HPDE6-E6E7 (cell line): Measurements from ENCODE around the gene ZNF3.

Experiments
- DNase-seq: peaks from one replicate; pipeline ENCODE4 v3.0.0; 2011; ENCODE audit warnings: missing footprints; ENCODE audit errors: extremely low spot score

ZNF3 gene

DNA sequence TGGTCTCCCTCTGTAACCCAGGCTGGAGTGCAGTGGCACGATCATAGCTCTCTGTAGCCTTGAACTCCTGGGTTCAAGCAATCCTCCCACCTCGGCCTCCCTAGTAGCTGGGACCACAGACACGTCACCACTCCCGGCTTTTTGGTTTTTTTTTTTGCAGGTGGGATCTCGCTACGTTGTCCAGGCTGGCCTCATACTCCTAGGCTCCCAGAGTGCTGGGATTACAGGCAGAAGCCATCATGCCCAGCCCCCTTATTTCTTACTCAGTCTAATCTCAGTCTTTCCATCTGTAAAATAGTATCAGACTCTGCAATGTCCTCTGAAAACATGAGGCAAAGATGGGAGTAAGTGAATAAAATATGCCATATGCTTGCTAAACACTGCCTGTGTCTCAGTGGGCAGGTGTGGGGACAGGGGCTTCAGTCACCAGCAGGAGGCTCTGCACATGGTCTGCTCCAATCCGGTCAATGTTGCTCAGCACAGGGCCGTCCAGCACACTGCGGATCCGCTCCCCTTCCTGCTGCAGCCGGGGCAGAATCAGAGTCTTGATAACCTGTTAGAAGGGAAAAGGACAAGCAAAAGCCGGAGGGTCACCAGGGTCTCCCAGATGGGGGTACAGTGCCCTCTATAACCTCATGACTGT lies 28.1 kb upstream of the ZNF3 start:
- DNase-seq: no peak

DNA sequence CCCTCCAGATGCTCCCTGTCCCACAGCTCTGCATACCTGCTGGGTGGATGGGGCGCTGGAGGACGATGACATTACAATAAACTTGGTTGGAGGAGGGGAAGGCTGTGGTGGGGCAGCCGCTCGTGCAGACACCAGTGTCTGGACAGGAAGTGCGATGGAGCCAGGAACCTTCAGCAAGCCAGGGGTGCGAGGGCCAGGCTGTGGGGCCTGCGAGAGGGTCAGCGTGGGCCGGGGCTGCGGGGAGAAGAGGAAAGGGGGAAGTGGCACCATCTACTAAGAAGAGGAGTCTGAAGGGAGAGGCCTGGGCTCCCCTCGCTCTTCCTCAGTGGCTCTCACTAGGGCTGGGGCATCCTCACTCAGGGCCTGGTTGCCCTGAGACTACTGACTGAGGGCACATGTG lies 26.4 kb upstream of the ZNF3 start:
- no peak for DNase-seq

DNA sequence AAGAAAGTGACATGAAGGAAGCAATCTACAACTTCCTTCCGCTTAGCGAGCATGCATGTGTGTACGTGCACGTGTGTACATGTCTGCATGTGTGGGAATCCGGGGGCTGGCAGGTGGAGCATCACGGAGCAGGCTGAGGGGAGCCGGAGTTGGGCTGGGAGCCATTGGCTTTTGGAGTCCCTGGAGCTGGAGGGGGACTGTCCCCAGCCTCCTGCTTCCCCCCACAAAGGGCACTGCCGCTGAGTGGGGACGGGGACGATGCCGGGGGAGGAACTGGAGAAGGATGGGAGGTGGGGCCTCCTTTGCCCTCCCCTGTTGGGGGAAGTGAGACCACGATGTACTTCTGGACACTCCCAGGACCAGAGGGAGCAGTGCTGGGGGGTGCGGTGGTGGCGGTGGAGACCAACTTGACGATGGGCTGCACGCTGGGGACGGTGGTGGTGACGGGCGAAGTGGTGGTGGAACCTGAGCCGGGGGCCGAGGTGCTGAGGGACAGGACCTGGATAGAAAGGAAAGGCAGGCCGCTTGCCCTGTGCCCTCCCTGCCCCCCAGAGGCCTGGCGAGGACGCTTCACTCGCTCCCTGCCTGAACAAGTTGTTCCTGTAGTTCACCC lies 25.7 kb upstream of the ZNF3 start:
- DNase-seq: no peak

DNA sequence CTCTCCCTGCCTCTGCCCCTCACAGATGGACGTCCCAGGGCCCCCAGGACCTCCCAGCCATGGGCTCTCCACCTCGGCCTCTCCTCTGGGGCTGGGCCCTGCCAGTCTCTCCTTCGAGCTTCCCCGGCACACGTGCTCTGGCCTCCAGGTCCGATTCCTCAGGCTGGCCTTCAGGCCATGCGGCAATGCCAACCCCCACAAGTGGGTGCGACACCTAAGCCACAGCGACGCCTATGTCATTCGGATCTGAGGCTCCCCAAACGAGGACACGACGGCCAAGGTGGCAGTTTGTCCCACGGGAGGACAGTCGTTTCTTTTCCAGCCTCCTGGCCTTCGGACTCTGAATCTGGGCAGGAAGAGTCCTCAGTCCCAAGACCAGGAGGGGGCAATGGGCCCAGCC lies 25.1 kb upstream of the ZNF3 start:
- no peak for DNase-seq

DNA sequence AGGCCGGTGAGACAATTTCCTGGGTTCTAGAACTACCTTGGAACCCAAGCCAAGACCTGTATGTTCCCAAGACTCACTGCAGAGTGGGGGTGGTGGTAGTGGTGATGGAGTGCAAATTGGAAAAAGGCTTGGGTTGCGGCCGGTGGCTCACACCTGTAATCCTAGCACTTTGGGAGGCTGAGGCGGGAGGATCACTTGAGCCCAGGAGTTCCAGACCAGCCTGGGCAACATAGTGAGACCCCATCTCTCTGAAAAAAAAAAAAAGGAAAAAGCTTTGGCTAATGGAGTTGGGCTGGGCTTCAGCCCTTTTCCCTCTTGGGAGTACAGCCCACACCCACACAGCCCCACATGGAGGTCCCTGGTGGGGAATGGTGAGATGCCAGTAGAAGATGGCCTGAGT lies 24.0 kb upstream of the ZNF3 start:
- DNase-seq: no peak

DNA sequence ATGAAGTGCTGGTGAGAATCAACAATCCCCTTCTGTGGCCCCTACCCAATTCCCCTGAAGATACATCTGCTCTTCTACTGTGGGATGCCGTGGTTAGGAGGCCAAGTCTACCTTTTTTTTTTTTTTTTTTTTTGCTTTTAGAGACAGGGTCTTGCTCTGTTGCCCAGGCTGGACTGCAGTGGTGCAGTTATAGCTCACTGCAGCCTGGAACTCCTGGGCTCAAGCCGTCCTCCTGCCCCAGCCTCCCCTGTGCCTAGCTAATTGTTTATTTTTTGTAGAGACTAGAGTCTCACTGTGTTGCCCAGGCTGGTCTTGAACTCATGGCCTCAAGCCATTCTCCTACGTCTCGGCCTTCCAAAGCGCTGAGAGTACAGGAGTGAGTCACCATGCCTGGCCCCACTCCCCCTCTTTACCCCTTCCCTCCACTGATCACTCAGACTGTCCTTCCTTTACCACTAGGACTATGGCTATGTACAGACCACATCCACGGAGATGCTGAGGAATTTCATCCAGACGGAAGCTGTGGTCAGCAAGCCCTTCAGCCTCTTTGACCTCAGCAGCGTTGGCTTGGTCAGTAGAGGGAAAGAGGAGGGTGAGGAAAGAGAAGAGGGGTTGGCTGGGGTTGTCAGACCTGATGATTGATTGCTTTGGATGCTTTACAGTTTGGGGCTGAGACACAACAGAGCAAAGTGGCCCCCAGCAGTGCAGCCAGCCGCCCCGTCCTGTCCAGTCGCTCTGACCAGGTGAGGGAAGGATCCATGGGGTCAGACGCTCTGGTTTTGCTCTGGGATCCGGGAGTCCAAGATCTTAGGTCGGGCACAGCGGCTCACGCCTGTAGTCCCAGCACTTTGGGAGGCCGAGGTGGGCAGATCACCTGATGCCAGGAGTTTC lies 21.7 kb upstream of the ZNF3 start:
- DNase-seq: no peak

DNA sequence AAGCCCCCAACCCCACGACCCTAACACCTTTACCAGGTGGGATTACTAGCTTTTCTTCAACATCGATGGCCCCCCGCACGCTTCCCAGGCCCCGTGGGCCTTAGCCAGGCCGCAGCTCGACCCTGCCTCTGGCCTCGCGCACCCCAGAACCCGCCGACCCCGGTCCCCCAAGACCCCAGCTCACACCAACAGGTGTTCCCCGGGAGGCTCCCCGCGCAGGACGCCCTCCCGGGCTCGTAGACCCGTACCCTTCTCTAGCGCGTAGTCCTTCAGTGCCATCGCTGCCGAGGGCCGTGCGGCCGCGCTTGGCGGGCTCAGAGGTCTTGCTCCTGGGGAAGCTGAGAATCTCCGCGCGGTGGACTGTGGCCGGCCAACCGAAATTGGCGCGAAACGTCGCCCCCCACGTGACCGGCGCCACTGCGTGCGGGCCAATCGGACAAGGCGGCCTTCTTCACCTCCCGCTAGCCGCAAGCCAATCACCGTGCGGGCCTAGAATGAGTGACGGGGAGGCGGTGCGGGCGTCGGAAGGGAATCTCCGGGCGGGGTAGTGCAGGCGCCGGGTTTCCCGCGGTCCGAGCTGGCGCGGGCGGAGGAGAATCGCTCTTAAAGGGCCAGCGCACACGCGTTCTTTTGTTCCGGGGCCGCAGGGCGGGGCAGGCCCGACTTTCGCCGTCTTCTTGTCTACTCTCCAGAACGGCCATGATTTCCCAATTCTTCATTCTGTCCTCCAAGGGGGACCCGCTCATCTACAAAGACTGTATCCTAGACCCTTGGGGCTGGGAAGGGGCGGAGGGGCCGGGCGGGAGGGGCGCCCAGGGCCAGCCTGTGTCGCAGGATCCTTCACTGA lies 19.7 kb upstream of the ZNF3 start, which contains the start of the genes AP4M1 and MCM7:
Gene AP4M1 (plus strand): TSS at position 628 of the 847 bp plus-strand sequence. CDS start 72 bp downstream, at position 700.
Gene MCM7 (minus strand): TSS at position 382 of the 847 bp plus-strand sequence. CDS start 103 bp downstream, at position 279.
- DNase-seq: peak; percentile 99

DNA sequence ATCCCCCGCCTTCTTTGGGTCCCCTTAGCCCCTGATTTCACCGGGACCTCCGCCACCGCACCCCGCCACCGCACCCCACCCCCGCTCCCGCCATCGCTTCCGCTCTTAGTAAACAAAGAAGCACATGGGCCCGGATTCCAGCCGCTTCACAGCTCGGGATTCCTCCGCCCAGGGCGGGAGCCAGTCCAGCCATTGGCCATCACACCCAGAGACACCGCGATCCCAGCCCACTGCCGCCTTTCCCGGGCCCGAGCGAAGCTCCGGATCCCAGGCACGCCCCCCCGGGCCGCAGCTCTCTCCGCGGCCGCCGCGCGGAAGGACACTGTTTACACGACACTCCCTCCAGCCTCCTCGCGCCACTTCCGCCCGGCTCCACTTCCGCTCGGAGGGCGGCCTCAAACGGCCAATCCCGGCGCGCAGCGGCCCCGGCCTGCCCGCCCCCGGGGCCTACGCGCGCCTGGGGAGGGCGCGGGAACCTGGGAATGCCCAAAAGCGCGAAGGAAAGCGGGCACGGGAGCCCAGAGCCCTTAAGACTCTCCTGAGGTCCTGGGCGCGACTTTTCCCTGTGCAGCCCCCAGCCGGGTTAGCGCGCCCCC lies 19.0 kb upstream of the ZNF3 start:
- DNase-seq: peak; percentile 92

DNA sequence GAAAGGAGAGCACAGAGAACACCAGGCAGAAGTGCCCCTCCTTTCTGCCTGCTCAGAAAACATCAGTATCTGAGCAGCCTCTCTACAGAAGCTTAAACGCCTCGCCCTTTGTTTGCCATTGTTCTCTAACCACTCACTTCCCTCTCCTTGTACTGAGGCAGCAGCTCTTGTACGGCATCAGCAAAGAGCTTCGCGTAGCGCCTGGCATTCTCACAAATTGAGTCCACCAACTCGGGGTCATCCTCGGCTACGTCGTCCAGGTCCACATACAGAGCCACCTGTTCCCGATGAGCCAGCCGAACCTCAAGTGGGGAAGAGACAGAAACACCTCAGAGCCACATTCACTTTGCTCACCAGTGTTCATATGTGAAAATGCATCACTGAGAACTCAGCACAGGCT lies 17.9 kb upstream of the ZNF3 start:
- no peak for DNase-seq

DNA sequence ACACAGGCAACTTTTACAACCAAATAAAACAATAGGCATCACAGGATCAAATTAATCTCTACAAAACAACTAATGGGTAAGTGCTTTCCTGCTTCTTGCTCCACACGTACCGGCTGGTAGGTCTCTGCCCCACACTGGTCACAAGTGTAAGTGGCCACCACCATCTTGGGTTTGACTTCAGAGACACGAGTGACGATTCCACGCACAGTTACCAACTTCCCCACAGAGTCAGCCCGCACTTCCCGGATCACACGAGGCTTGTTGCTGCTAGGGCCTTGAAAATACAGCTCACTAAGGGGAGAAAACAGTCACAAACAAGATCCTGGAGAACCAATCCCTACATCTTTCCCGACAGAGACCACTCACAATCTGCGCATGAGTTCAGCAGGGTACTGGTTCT lies 17.4 kb upstream of the ZNF3 start:
- DNase-seq: no peak

DNA sequence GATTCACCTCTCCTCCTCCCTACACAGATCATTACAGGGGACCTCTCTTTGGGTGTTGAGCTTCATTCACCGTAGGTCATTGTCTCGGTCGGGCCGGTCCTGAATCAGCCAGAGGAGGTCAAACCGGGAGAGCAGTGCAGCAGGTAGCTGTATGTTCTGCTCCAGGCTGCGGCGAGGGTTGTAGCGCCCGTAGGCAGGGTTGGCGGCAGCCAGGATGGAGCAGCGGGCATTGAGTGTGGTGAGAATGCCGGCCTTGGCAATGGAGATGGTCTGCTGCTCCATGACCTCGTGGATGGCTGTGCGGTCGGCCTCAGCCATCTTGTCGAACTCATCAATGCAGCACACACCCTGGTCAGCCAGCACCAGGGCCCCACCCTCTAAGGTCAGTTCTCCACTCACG lies 14.2 kb upstream of the ZNF3 start:
- no peak for DNase-seq

DNA sequence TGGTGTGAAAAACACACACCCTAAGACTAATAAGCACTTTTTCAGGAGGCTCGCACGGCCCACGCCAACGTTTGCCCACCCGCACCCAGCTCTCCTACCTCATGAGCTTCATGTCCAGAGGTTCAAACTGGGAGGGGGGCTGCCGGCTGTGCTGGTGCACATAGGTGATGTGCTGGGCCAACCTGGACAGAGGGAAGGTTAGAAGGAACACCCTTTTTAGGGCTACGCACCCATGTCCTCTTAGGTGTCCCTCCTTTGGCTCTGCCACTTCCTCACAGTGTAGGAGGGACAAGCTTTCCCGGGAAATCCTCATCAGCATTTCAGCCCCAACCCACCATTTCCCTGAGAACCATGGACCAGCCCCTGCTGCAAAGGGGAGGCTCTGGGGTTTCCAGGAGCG lies 13.8 kb upstream of the ZNF3 start:
- no peak for DNase-seq

DNA sequence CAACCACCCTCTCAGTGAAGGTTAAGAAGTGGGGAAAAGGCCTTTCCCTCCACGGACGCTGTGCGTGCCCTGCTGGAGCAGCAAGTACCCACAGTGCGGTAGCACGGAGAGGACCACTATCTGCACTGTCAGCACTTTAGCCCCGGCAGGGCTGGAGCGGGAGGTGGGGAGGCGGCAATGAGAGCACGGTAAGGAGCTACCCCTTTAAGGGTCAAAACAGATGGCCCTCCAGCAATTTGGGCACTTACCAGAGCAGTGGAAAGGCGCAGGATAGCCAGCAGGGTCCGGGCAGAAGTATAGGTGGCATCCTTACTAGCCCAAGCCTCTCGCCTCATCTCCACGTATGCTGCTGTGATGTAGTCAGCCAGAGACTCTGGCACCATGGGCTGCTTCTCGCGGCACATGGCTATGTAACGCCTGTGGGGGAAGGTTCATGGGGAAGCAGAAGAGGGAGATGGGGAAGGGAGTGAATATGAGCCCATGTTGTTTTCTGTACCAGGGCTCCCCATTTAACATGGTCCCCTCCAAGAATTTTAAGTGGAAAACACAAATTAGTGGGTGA lies 12.5 kb upstream of the ZNF3 start:
- no peak for DNase-seq

DNA sequence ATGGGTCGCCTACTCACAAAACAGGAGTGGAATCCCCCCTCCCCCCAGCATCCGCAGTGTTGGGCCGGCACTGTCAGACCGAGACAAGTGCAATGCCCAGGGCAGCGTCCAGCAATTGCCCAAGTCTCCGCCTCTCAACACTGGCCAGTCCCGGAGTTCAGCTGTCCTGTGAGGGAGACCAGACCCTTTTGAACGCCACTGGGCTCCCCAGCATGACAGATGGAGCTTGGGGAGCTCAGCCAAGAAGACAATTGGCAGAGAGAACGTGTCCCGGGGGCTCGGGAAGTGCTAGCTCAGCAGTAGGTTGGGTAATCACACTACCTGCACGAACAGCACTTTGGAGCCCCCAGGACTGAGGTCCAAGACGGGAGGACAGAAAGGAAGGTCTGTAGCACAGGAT lies 12.0 kb upstream of the ZNF3 start:
- no peak for DNase-seq

DNA sequence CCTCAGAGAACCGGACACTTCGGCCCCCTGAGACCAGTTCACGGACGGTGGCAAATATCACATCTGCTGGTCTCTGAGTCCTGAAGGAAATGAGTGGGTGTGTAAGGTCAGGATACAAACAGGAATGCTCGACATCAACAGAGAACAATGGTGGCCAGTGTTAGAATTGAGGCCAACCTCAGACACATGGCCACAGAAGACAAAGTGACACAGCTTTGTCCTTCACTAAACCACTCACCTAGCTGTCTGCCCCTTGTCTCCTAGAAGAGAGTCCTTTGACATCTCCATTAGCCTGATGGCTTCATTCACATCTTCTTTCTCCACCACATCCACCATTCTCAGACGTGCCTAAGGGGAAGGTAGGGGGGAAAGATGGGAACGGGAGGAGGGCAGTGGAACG lies 11.5 kb upstream of the ZNF3 start:
- DNase-seq: no peak

DNA sequence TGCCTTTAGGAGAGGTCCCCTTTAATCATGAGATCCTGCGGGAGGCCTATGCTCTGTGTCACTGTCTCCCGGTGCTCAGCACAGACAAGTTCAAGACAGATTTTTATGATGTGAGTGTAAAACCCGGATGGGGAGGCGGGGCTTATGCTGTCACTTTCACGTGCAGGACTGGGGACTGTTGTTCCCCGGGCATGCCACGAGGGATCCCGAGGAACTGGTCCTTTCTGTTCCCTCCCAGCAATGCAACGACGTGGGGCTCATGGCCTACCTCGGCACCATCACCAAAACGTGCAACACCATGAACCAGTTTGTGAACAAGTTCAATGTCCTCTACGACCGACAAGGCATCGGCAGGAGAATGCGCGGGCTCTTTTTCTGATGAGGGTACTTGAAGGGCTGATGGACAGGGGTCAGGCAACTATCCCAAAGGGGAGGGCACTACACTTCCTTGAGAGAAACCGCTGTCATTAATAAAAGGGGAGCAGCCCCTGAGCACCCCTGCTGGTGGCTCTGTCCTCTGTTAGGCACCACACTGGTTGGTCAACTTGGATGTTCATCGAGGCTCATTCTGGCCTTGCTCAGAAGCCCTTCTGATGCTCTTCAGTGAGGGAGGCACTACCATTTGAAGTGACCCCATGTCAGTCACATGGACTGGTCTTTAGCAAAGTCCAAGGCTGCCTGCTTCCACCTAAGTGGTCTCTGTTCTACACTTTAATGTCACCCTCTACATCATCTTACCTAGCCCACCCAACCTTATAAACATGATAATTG lies 10.1 kb upstream of the ZNF3 start:
- DNase-seq: no peak

DNA sequence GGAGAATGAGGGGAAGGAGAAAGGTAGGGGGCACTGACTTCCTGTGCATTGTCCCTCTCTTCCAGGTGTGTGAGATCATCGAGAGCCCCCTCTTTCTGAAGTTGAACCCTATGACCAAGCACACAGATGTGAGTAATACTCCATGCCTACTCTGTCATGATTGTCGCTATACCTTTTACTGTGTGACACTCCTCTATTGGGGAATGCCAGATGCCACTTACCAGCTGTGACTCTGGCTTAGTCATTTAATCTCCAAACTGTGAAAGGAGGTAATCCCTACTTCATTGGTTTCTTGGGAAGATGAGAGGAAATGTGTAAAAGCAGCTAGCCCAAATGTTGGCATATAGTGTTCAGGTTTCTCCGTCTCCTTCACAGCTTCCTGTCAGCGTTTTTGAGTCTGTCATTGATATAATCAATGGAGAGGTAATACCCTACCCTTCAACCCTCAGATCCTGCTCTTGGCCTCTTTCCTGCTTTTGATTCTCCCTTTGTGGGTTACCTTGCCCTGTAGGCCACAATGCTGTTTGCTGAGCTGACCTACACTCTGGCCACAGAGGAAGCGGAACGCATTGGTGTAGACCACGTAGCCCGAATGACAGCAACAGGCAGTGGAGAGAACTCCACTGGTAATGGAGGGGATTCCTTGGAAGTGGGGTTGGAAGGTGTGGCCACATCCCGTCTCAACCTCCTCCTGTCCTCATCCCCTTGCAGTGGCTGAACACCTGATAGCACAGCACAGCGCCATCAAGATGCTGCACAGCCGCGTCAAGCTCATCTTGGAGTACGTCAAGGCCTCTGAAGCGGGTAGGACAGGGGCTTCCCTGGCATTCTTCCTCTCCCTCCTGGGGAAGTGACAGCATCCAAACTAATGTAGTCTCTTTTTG lies 9.2 kb upstream of the ZNF3 start:
- DNase-seq: no peak

DNA sequence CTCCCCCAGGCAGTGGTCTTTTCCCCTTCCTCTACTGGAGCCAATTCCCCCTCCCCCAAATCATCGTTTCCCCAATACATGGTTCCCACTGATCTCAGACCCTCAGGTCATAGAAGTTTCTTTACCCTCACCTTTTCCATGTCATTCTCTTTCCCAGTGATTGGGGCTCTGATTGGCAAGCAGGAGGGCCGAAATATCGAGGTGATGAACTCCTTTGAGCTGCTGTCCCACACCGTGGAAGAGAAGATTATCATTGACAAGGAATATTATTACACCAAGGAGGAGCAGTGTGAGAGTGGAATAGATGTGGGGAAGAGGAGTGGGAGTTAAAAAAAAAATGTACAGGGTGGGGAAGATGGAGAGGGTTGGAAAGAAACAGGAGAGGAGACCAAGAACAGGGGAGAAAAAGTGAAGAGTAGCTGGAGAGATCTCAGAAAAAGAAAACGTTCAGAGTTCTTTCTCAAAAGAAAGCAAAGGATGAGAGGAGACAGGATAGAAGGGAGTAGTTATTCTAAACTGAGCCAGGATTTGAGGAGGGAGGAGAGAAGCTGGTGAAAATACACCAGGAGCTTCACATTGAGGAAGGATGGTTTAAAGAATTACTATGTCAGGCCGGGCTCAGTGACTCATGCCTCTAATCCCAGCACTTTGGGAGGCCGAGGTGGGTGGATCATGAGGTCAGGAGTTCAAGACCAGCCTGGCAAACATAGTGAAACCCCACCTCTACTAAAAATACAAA lies 8.1 kb upstream of the ZNF3 start:
- no peak for DNase-seq
